SK-N-MC (cell line): ENCODE data around the gene DNAJC2.

Source experiments
- DNase-seq: peaks from one replicate; pipeline ENCODE4 v3.0.0-alpha.2; 2011; ENCODE audit warnings: low read depth, low spot score
- H3K27ac ChIP-seq: fragments of 200-600 bp; sonication (generic); 2 replicates; pipeline ENCODE4 v1.5.1; 2016; ENCODE audit warnings: mixed run types
- H3K36me3 ChIP-seq: fragments of 200-600 bp; sonication (generic); 2 replicates; pipeline ENCODE4 v1.6.1; 2017; ENCODE audit warnings: antibody characterized with exemption, low read length, mixed read lengths; ENCODE audit not compliant: insufficient read depth
- H3K4me3 ChIP-seq: fragments of 200-600 bp; sonication (generic); 2 replicates; pipeline ENCODE4 v1.5.1; 2016
- H3K9ac ChIP-seq: fragments of 200-600 bp; sonication (generic); 2 replicates; pipeline ENCODE4 v1.8.0; 2017; ENCODE audit warnings: mixed run types, mixed read lengths; ENCODE audit not compliant: insufficient read length
- H3K9me3 ChIP-seq: fragments of 200-600 bp; sonication (generic); 2 replicates; pipeline ENCODE4 v1.6.1; 2017; ENCODE audit warnings: low read depth, mild to moderate bottlenecking, antibody characterized with exemption, low read length, moderate library complexity, mixed read lengths
- EZH2 ChIP-seq: fragments of 200-600 bp; sonication (generic); IDR thresholded peaks from one replicate; pipeline ENCODE4 v1.6.1; 2017; ENCODE audit warnings: antibody characterized with exemption
- FOXP2 ChIP-seq: optimal IDR thresholded peaks from 2 replicates; pipeline ENCODE3; 2011; ENCODE audit warnings: mild to moderate bottlenecking, moderate library complexity; ENCODE audit not compliant: insufficient read depth; ENCODE audit errors: extremely low read length, control extremely low read depth
- POLR2AphosphoS5 ChIP-seq: IDR thresholded peaks from 2 replicates; pipeline ENCODE4 v1.6.1; 2012; ENCODE audit warnings: mild to moderate bottlenecking, low read depth, low read length, borderline replicate concordance

Gene DNAJC2, protein sequence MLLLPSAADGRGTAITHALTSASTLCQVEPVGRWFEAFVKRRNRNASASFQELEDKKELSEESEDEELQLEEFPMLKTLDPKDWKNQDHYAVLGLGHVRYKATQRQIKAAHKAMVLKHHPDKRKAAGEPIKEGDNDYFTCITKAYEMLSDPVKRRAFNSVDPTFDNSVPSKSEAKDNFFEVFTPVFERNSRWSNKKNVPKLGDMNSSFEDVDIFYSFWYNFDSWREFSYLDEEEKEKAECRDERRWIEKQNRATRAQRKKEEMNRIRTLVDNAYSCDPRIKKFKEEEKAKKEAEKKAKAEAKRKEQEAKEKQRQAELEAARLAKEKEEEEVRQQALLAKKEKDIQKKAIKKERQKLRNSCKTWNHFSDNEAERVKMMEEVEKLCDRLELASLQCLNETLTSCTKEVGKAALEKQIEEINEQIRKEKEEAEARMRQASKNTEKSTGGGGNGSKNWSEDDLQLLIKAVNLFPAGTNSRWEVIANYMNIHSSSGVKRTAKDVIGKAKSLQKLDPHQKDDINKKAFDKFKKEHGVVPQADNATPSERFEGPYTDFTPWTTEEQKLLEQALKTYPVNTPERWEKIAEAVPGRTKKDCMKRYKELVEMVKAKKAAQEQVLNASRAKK

DNA sequence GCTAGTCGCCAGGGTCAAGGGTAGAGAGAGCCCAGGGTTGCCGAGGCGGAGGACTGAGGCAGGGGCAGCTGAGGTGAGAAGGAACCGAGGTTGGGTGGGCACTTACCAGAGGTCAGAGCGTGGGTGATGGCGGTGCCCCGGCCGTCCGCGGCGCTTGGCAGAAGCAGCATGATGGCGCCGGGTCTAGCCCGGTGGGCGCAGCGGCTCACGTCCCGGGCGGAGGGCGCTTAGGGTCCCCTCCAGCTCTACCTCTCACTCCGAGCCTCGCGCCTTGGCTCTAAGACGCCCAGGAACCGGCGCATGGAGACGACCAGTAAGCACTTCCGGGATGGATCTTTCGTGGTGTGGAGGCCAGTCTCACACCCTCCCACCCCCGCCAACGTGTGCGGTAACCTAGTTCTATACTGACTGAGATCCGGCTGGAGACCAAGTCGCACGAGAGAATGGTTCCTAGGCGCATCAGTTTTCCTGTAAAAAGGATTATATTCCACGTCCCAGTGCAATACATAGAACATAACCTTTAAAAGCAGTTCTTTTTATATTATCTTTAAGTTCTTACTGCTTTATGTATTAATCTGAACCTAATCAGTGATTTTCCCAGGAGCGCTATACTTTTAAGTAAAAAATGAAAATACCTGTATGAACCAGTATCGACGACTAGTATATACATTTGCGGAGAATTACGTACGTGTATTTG, at the start of gene DNAJC2:
TSS of gene DNAJC2 (minus strand) at position 315 of the 697 bp plus-strand sequence. CDS start at position 170, 145 bp downstream.
- H3K4me3 ChIP-seq: peak within 1 kb of the TSS; percentile 95
- DNase-seq: peak; percentile 90
- peak within 1 kb of the TSS; percentile 80 for H3K27ac ChIP-seq
- no peak for TF ChIP-seq EZH2
- peak; percentile 52 for TF ChIP-seq FOXP2
- peak; percentile 93 for TF ChIP-seq POLR2AphosphoS5
- H3K9ac ChIP-seq: peak within 1 kb of the TSS; percentile 93
- no peaks in the 10 kb centered on the region for H3K9me3 ChIP-seq
- H3K36me3 ChIP-seq: peaks cover 35% of the 10 kb centered on the region

DNA sequence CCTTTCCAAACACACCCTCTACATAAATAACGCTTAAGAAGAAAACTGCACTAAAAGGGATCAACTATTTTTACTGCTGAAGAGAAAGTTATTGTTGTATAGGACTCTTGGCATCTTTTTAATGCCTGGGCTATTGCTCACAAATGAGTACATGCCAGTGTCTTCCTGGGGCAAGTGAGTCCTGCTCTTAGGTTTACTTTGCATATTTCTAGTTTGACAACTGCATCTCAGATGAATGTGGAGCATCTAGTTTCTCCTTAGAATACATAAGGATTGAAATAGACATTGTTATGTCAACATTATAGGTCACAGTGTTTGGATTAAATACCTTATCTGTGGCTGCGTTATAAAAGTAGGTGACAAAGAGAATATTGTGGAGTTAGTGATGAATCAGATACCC, 47.4 kb upstream of the DNAJC2 start:
- Histone ChIP-seq H3K36me3 (no peaks in the 10 kb centered on the region), H3K4me3 (no peak overlapping the region), H3K9me3 (no peaks in the 10 kb centered on the region), H3K9ac (no peak overlapping the region), H3K27ac (no peak overlapping the region)
- TF ChIP-seq EZH2 (no peak), FOXP2 (no peak), POLR2AphosphoS5 (no peak)
- DNase-seq: no peak

DNA sequence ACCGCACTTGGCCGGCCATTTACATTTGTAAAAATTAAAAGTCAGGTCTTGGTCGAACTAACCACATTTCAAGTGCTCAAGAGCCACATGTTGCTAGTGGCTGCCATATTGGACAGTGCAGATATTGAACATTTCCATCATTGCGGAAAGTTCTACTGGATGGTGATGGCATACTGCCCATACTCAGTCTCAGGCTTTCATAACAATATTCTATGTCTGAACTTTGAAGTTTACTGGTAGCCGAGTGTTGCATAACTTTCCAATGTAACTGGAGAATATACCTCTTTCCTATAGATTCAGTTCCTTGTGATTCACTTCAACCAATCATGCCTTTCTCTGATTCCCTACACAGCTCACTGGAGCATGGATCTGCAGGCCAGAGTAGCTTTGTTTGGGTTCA, 46.6 kb upstream of the DNAJC2 start:
- no peaks in the 10 kb centered on the region for H3K9me3 ChIP-seq
- no peak for DNase-seq
- no peak for TF ChIP-seq EZH2
- TF ChIP-seq POLR2AphosphoS5: no peak
- no peak for TF ChIP-seq FOXP2
- H3K4me3 ChIP-seq: no peak overlapping the region
- H3K9ac ChIP-seq: no peak overlapping the region
- H3K36me3 ChIP-seq: no peaks in the 10 kb centered on the region
- H3K27ac ChIP-seq: no peak overlapping the region

DNA sequence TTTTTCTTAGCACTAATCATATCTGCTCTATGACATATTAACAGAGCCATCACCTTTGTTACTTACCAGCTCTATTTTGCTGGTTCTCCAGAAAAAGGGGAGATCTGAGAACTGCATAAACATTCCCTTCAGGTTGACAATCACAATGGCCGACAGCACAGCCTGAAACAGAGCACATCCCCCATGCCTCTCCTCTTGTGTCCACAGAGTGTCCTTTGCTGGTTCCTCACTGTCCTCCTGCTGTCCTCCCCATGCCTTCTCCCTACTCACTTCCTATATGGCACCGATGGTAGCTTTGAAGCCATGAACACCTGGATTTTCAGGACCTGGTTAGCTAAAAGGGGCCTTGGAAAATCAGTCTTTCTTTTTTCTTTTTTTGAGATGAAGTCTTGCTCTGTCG, 44.7 kb upstream of the DNAJC2 start:
- Histone ChIP-seq H3K27ac (no peak overlapping the region), H3K36me3 (no peaks in the 10 kb centered on the region), H3K4me3 (no peak overlapping the region), H3K9ac (no peak overlapping the region), H3K9me3 (no peaks in the 10 kb centered on the region)
- TF ChIP-seq FOXP2 (no peak), EZH2 (no peak), POLR2AphosphoS5 (no peak)
- DNase-seq: no peak

DNA sequence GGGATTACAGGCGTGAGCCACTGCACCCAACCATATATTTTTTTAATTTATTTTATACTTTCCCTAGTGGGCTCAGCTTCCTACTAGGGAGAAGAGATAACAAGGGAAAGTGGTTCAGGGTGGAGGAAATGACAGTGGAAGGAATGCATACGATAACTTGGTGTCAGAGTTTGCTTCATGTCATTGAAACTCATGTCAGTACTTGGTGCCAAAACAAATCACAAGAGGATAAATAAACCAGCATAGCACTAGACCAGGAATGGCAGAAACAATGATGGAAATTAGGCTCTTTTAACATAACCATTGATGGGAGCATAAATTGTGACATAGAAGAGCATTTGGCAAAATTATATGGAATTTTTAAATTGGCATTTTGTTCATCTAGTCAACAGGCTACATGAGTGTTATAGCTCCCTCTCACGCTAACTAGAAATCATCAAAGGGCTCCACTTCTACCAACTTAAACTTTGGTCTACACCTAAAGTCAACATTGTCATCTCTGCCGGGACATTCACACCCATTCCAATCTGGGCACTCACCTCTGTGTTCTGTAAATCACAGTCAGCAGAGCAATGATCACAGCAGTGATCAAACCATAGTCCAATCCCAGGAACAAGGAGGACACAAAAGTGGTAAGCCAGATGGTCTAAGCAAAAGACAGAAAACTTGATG, 44.0 kb upstream of the DNAJC2 start:
- Histone ChIP-seq H3K27ac (no peak overlapping the region), H3K36me3 (no peaks in the 10 kb centered on the region), H3K9me3 (no peaks in the 10 kb centered on the region), H3K4me3 (no peak overlapping the region), H3K9ac (no peak overlapping the region)
- DNase-seq: no peak
- TF ChIP-seq POLR2AphosphoS5 (no peak), EZH2 (no peak), FOXP2 (no peak)

DNA sequence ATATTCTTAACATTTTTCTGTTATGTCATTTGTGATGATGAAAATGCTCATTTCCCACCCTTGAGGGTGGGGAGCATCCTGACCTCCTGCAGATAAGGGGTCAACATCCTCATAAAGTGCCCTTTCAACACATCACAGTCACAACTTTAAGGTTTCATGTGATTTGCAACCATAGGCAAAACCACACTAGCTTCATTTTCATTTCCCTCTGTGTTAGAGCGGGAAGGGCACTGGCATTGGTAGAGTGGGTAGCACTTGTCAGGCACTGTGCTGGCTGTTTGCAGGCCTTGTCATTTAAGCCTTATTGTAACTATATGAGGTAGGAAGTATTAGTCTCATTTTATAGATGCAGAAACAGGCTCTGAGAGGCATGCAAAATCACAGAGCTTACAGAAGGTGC, 42.7 kb upstream of the DNAJC2 start:
- H3K9me3 ChIP-seq: no peaks in the 10 kb centered on the region
- no peaks in the 10 kb centered on the region for H3K36me3 ChIP-seq
- H3K9ac ChIP-seq: no peak overlapping the region
- DNase-seq: no peak
- no peak overlapping the region for H3K4me3 ChIP-seq
- no peak overlapping the region for H3K27ac ChIP-seq
- TF ChIP-seq FOXP2 (no peak), EZH2 (no peak), POLR2AphosphoS5 (no peak)

DNA sequence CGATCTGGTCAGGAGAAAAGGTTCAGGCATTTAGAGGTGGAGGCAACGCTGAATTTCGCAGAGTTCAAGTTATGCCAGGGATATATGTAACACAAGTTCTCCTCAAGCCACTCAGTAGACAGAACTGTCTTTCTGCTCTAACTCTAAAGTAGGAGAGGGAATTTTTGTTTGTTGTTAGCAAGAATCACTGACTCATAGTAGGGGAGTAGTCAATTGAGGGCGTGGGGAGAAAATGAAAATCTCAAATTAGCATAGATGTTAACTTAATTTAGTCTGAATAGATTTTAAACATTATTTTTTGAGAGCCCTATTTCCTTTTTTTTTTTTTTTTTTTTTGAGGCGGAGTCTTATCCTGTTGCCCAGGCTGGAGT, 37.5 kb upstream of the DNAJC2 start:
- Histone ChIP-seq H3K36me3 (no peaks in the 10 kb centered on the region), H3K4me3 (no peak overlapping the region), H3K9ac (no peak overlapping the region), H3K9me3 (no peaks in the 10 kb centered on the region), H3K27ac (no peak overlapping the region)
- no peak for DNase-seq
- TF ChIP-seq POLR2AphosphoS5: no peak
- no peak for TF ChIP-seq FOXP2
- TF ChIP-seq EZH2: no peak

DNA sequence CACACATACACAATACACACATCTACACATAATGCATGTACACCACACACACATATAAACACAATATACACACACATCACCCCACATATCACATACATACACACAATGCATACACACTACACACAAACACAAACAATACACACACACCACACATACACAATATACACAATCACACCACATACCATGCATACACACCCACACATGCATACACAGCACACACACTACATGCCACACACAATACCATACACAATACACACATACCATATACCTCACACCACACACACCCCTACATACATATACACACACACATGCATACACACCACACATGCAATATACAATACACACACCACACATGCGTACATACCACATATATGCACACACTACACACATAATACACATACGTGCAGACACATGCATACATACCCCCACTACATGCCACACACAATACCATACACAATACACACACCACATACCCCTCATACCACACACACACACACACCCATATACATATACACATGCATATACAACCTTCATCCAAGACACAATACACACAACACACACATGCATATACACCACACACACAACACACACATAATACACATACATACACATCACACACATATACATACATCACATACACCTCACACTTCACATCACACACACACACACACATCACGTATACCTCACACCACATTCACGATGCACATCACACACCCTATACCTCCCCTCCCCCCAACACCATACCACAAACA, 36.9 kb upstream of the DNAJC2 start:
- no peak overlapping the region for H3K9ac ChIP-seq
- no peak for DNase-seq
- TF ChIP-seq FOXP2 (no peak), EZH2 (no peak), POLR2AphosphoS5 (no peak)
- no peaks in the 10 kb centered on the region for H3K9me3 ChIP-seq
- H3K36me3 ChIP-seq: no peaks in the 10 kb centered on the region
- no peak overlapping the region for H3K4me3 ChIP-seq
- no peak overlapping the region for H3K27ac ChIP-seq
